HepG2 (cell line): ENCODE data around the gene ZNF546. TPM values are rescaled to one million over a fixed set of nuclear protein-coding genes. Genes with fewer than 3 reads are reported as not detected.

Experiments used
- BRD4 ChIP-seq: sonication (generic); formaldehyde crosslinking; IDR thresholded peaks from 2 replicates; pipeline ENCODE4 v1.4.0; 2020; ENCODE audit warnings: missing genetic modification reagents
- CEBPG ChIP-seq: IDR thresholded peaks from 2 replicates; pipeline ENCODE4 v1.6.1; 2016
- FOSL1 ChIP-seq: sonication (generic); formaldehyde crosslinking; IDR thresholded peaks from 2 replicates; pipeline ENCODE4 v1.9.0; 2021; ENCODE audit warnings: missing genetic modification reagents, borderline replicate concordance
- FOXK1 ChIP-seq: sonication (generic); formaldehyde crosslinking; IDR thresholded peaks from 2 replicates; pipeline ENCODE4 v1.4.0; 2020; ENCODE audit warnings: low read depth, missing genetic modification reagents, borderline replicate concordance
- HMG20B ChIP-seq: conservative IDR thresholded peaks from 2 replicates; pipeline ENCODE4 v1.6.1; 2016; ENCODE audit warnings: missing genetic modification reagents, missing compliant biosample characterization
- RCOR2 ChIP-seq: IDR thresholded peaks from 2 replicates; pipeline ENCODE4 v1.6.1; 2016; ENCODE audit warnings: missing biosample characterization, missing genetic modification reagents
- ZIK1 ChIP-seq: sonication (generic); formaldehyde crosslinking; IDR thresholded peaks from 2 replicates; pipeline ENCODE4 v1.5.0; 2020; ENCODE audit warnings: mild to moderate bottlenecking, low read depth, missing genetic modification reagents, borderline replicate concordance
- ZNF234 ChIP-seq: sonication (generic); formaldehyde crosslinking; conservative IDR thresholded peaks from 2 replicates; pipeline ENCODE4 v1.5.1; 2020; ENCODE audit warnings: mild to moderate bottlenecking, missing genetic modification reagents
- polyA plus RNA-seq, 8 experiments: library from polyadenylated mRNA; depleted of rRNA in 3 of 8; stranded (reverse) in 7 of 8; unstranded in 1 of 8; fragments of >200 nt; fragmentation: Illumina TruSeq in 4 of 8; extraction: Trizol in 4 of 8; gene quantifications; 2 replicates each; pipeline versions ENCODE4 v1.2.1 to v1.2.3, GENCODE V29; 2011 to 2016; ENCODE audit warnings: low read depth in 4 of 8, missing spikeins in 1 of 8, mixed read lengths in 1 of 8; ENCODE audit not compliant: insufficient read depth in 1 of 8
- total RNA-seq, 5 experiments: library from RNA; depleted of rRNA; stranded (reverse); fragments of >200 nt; fragmentation: Illumina TruSeq; extraction: Trizol; gene quantifications; 2 replicates each; pipeline ENCODE4 v1.2.3, GENCODE V29; 2016; ENCODE audit warnings: low read depth in 1 of 5
- TF ChIP-seq, protein P1 (sequence below): sonication (generic); formaldehyde crosslinking; IDR thresholded peaks from 2 replicates; pipeline ENCODE4 v1.4.0; 2020; ENCODE audit warnings: missing genetic modification reagents
- TF ChIP-seq, protein P2 (sequence below): IDR thresholded peaks from 2 replicates; pipeline ENCODE4 v1.6.1; 2016; ENCODE audit warnings: control low read depth
- TF ChIP-seq, protein P3 (sequence below): IDR thresholded peaks from 2 replicates; pipeline ENCODE4 v1.6.1; 2016; ENCODE audit warnings: low read depth, missing genetic modification reagents, missing compliant biosample characterization
- TF ChIP-seq, protein P4 (sequence below): sonication (generic); formaldehyde crosslinking; IDR thresholded peaks from 2 replicates; pipeline ENCODE4 v1.8.1; 2023; ENCODE audit warnings: mild to moderate bottlenecking, inconsistent platforms, moderate library complexity, missing genetic modification reagents, borderline replicate concordance
- TF ChIP-seq, protein P5 (sequence below): IDR thresholded peaks from 2 replicates; pipeline ENCODE4 v1.6.1; 2016
- TF ChIP-seq, protein P6 (sequence below): sonication (generic); formaldehyde crosslinking; IDR thresholded peaks from 2 replicates; pipeline ENCODE4 v1.4.0; 2020; ENCODE audit warnings: mild to moderate bottlenecking, missing genetic modification reagents

Gene ZNF546
- total and polyA plus RNA-seq, 2 of the 13 experiments (the other 11 are each of a cell fraction or from before 2014, with no cell fraction given), result 2.2 to 4.1 TPM

DNA sequence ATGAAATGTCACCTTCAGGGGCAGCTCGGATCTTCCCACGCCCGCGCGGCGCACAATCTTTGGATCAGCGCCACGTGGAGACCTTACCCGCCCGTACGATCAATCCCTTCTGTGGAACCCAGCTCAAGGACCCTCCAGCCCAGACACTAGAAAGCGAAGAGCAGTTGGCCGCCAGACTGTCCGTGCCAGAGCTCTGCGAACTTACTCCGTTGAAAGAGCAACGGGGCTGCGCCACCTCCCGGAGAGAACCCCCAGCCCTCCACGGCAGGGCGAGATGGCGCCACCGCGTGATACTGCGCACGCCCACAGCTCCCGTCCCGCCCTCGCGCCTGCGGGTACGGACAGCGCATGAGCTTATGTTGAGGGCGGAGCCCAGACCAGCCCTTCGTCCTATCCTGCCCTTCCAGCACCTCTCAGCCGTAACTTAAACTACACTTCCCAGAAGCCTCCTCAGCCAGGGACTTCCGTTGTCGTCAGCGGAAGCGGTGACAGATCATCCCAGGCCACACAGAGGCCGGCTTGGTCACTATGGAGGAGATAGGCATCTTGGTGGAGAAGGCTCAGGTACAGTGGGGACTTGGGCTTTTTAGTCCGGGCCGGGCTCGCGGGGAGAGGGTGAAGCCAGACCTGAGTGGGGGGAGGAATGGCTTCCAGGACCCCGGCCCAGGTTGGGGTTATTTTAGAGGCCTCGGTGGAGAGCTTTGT is 26.0 kb upstream of the ZNF546 start, which contains the start of gene PSMC4 (continued):
- TF ChIP-seq, protein P1, sequence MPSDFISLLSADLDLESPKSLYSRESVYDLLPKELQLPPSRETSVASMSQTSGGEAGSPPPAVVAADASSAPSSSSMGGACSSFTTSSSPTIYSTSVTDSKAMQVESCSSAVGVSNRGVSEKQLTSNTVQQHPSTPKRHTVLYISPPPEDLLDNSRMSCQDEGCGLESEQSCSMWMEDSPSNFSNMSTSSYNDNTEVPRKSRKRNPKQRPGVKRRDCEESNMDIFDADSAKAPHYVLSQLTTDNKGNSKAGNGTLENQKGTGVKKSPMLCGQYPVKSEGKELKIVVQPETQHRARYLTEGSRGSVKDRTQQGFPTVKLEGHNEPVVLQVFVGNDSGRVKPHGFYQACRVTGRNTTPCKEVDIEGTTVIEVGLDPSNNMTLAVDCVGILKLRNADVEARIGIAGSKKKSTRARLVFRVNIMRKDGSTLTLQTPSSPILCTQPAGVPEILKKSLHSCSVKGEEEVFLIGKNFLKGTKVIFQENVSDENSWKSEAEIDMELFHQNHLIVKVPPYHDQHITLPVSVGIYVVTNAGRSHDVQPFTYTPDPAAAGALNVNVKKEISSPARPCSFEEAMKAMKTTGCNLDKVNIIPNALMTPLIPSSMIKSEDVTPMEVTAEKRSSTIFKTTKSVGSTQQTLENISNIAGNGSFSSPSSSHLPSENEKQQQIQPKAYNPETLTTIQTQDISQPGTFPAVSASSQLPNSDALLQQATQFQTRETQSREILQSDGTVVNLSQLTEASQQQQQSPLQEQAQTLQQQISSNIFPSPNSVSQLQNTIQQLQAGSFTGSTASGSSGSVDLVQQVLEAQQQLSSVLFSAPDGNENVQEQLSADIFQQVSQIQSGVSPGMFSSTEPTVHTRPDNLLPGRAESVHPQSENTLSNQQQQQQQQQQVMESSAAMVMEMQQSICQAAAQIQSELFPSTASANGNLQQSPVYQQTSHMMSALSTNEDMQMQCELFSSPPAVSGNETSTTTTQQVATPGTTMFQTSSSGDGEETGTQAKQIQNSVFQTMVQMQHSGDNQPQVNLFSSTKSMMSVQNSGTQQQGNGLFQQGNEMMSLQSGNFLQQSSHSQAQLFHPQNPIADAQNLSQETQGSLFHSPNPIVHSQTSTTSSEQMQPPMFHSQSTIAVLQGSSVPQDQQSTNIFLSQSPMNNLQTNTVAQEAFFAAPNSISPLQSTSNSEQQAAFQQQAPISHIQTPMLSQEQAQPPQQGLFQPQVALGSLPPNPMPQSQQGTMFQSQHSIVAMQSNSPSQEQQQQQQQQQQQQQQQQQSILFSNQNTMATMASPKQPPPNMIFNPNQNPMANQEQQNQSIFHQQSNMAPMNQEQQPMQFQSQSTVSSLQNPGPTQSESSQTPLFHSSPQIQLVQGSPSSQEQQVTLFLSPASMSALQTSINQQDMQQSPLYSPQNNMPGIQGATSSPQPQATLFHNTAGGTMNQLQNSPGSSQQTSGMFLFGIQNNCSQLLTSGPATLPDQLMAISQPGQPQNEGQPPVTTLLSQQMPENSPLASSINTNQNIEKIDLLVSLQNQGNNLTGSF, result 0 out of 2 replicates have a peak, but pooled peaks have one; percentile 35
- TF ChIP-seq, protein P2, sequence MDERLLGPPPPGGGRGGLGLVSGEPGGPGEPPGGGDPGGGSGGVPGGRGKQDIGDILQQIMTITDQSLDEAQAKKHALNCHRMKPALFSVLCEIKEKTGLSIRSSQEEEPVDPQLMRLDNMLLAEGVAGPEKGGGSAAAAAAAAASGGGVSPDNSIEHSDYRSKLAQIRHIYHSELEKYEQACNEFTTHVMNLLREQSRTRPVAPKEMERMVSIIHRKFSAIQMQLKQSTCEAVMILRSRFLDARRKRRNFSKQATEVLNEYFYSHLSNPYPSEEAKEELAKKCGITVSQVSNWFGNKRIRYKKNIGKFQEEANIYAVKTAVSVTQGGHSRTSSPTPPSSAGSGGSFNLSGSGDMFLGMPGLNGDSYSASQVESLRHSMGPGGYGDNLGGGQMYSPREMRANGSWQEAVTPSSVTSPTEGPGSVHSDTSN (CRISPR knock-in tag), result no peak
- peak; percentile 71; the same call in 1 of the 2 replicates for TF ChIP-seq FOXK1 (CRISPR knock-in tag)
- peak; percentile 88 for TF ChIP-seq BRD4 (CRISPR knock-in tag)
- TF ChIP-seq, protein P3, sequence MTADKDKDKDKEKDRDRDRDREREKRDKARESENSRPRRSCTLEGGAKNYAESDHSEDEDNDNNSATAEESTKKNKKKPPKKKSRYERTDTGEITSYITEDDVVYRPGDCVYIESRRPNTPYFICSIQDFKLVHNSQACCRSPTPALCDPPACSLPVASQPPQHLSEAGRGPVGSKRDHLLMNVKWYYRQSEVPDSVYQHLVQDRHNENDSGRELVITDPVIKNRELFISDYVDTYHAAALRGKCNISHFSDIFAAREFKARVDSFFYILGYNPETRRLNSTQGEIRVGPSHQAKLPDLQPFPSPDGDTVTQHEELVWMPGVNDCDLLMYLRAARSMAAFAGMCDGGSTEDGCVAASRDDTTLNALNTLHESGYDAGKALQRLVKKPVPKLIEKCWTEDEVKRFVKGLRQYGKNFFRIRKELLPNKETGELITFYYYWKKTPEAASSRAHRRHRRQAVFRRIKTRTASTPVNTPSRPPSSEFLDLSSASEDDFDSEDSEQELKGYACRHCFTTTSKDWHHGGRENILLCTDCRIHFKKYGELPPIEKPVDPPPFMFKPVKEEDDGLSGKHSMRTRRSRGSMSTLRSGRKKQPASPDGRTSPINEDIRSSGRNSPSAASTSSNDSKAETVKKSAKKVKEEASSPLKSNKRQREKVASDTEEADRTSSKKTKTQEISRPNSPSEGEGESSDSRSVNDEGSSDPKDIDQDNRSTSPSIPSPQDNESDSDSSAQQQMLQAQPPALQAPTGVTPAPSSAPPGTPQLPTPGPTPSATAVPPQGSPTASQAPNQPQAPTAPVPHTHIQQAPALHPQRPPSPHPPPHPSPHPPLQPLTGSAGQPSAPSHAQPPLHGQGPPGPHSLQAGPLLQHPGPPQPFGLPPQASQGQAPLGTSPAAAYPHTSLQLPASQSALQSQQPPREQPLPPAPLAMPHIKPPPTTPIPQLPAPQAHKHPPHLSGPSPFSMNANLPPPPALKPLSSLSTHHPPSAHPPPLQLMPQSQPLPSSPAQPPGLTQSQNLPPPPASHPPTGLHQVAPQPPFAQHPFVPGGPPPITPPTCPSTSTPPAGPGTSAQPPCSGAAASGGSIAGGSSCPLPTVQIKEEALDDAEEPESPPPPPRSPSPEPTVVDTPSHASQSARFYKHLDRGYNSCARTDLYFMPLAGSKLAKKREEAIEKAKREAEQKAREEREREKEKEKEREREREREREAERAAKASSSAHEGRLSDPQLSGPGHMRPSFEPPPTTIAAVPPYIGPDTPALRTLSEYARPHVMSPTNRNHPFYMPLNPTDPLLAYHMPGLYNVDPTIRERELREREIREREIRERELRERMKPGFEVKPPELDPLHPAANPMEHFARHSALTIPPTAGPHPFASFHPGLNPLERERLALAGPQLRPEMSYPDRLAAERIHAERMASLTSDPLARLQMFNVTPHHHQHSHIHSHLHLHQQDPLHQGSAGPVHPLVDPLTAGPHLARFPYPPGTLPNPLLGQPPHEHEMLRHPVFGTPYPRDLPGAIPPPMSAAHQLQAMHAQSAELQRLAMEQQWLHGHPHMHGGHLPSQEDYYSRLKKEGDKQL (CRISPR knock-in tag), result peak; percentile 44; the same call in 1 of the 2 replicates
- TF ChIP-seq CEBPG (CRISPR knock-in tag), result peak; percentile 66
- TF ChIP-seq, protein P4, sequence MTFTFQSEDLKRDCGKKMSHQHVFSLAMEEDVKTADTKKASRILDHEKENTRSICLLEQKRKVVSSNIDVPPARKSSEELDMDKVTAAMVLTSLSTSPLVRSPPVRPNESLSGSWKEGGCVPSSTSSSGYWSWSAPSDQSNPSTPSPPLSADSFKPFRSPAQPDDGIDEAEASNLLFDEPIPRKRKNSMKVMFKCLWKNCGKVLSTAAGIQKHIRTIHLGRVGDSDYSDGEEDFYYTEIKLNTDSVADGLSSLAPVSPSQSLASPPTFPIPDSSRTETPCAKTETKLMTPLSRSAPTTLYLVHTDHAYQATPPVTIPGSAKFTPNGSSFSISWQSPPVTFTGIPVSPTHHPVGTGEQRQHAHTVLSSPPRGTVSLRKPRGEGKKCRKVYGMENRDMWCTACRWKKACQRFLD (CRISPR knock-in tag), result peak; percentile 81; the same call in 1 of the 2 replicates
- no peak for TF ChIP-seq ZNF234 (CRISPR knock-in tag)
- no peak for TF ChIP-seq FOSL1 (CRISPR knock-in tag)
- TF ChIP-seq ZIK1 (CRISPR knock-in tag), result peak; percentile 61; the same call in 1 of the 2 replicates
- no peak for TF ChIP-seq HMG20B (CRISPR knock-in tag)
- TF ChIP-seq, protein P5, sequence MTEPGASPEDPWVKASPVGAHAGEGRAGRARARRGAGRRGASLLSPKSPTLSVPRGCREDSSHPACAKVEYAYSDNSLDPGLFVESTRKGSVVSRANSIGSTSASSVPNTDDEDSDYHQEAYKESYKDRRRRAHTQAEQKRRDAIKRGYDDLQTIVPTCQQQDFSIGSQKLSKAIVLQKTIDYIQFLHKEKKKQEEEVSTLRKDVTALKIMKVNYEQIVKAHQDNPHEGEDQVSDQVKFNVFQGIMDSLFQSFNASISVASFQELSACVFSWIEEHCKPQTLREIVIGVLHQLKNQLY (CRISPR knock-in tag), result peak; percentile 25; the same call in 1 of the 2 replicates
- TF ChIP-seq, protein P6, sequence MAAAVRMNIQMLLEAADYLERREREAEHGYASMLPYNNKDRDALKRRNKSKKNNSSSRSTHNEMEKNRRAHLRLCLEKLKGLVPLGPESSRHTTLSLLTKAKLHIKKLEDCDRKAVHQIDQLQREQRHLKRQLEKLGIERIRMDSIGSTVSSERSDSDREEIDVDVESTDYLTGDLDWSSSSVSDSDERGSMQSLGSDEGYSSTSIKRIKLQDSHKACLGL (CRISPR knock-in tag), result no peak
- peak; percentile 72 for TF ChIP-seq RCOR2 (CRISPR knock-in tag)
